Activated CD4-positive, CD25-positive, alpha-beta regulatory T cell treated with anti-CD3 and anti-CD28 coated beads, Interleukin-2, amount 50 U/mL, for 24 hours (primary cell): ENCODE measurements around the gene TMEM213.
A peak's percentile ranks its signal among the peaks of the same experiment; 100 is the strongest.
"Not testable (repeated sequence)": the region's sequence is repeated elsewhere in the genome, so short reads cannot be mapped to it uniquely, and the experiment has no call there.

Source experiments
- ATAC-seq, 2 donors: fragments of 150-1000 bp; cut with Tn5 transposase; one replicate each; pipeline ENCODE4 v1.10.0; 2021; ENCODE audit warnings: mild to moderate bottlenecking in 1 of 2, moderate library complexity in 1 of 2

Gene TMEM213

GRCh38 chr7:138797715-138798320 lies at the start of gene TMEM213, which contains the start of gene ATP6V0A4:
Gene TMEM213 (plus strand): TSS chr7:138797994. CDS start chr7:138798105, 111 bp downstream.
Gene ATP6V0A4 (minus strand): TSS chr7:138798196. CDS start chr7:138771247, 26,949 bp downstream.
- ATAC-seq, result no peak

DNA sequence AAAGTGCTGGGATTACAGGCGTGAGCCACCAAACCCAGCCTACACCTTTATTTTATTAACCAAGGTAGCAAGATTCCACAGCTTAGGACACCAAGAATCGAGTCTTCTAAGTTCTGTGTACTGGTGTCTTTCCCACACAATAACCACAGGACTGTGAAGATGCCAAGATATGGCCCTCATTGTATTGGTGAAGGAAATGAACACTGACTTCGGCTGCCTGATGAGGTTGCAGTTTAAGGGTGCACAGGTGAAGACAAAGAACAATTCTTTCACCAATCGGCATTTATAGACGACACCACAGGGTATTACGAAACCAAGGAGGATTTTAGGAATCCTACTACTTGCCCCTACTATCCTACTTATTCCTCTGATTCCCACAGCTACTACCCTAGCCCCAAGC lies 49.1 kb upstream of the TMEM213 start:
- no peak for ATAC-seq

DNA sequence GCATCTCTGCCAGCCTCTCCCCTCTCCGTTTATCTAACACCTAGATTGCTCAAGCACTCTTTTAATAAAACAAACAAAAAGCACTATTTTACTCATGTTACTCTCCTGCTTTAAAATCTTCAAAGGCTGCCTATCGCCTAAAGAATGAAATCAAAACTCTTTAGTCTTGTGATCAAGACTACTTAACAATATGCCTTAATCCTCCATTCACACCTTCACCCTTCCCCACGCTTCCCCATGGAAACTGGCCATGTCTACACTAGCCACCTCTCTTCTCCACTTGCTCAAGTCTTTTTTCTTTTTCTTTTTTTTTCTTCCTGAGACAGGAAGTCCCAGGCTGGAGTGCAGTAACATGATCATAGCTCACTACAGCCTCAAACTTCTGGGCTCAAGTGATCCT lies 47.8 kb upstream of the TMEM213 start:
- ATAC-seq, result no peak

DNA sequence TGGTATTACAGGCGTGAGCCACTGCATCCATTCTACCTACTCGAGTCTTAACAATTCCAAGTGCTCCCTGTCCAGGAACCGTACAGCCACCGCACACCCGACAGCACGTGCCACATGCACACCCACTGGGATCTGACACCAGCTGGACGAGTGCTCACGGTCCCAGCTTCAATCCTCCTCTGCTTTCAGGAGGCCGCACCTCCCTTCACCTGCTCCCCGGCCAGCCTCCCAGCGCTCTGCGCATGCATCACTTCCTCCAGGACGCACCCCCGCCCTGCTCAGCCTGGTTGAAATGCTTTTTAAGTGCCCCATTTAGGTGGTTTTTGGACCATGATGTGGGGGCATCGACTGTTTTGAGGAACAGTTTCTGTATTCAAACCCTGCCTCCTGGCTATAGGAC lies 47.3 kb upstream of the TMEM213 start:
- ATAC-seq, result no peak

DNA sequence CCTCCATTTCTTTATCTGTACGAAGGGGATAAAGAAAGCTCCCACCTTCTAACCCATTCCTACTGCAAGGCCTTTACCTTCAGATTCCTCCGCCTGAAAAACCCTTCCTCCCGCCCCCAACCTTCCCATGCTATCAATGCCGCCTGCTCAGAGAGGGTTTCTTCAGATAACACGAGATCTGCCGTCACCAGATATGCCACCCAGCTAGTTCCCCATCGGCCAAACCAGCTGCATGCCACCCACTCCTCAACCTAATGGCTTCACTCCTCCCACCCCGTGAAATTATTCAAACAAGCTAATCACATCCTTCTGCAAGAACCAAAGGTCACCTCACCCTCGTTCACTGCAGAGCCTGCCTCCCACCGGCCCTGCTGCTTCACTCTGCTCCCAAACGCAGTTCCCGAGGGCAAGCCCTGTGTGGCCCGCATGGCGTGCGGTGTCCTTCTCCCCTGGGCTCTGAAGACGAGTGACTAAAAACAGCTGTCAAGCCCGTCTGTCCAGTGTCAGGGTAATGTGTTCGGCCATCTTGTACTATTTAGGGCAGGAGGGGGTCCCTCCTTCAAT lies 46.8 kb upstream of the TMEM213 start:
- ATAC-seq, result no peak

- ATAC-seq, result peak; percentile 95 to 97
Measured at GRCh38 chr7:138752518-138753149, 45.2 kb upstream of the TMEM213 start.

GRCh38 chr7:138753150-138753518 lies 44.7 kb upstream of the TMEM213 start:
- no peak for ATAC-seq

GRCh38 chr7:138753610-138754009 lies 44.2 kb upstream of the TMEM213 start:
- no peak for ATAC-seq

GRCh38 chr7:138755331-138755747 lies 42.5 kb upstream of the TMEM213 start:
- ATAC-seq, result no peak

DNA sequence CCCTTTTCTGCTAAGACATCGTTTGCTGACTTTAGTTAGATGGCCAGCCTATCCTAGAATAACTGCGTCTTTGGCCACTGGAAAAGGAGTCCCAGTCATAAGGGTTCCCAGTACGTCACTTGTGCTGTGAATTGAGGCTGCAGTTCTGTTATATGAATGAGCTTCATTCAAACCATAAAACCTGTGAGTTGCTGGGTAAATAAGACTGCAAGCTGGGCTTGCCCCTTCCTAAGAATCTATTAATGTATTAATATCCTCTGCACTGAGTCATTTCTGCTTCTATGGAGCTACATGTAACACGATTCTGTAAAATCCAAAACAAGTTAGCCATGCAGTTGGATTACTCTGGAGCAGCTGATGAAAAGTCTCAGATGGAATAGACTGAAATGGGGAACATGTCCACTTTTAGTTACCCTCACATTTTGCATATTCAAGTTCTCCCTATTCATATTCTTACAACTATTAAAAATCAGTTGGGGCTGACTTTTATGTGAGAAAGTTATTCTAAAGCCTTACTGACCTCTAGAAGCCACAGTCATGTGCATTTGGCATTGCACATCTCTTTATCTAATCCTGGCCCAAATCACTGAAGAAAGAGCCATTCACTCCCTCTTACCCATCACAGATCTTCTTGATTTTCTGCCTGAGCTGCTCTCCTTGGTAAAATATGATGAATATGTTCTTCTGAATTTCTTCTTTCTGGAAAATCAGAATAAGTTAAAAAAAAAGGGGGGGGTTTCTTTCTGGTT lies 41.8 kb upstream of the TMEM213 start:
- no peak for ATAC-seq

- ATAC-seq, result no peak
Measured at GRCh38 chr7:138756591-138757242, 41.1 kb upstream of the TMEM213 start.

DNA sequence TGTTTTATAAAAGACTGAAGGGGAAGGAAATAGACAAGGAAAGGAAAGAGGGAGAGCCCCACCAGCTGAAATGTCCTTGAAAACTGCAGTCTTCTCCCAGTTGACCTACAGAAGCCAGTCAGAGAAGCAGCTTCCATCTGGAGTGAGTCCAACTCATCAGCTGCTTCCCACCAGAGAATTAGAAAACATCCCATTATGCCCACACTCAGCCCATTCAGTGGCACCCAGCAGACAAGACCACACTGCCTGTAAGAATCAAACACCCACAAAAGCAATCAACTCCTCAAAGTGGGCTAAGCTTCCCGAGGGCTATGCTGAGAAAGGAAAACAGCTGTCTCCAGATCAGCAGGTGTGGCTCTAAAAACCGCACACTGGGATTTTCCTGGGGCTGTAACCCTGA lies 29.6 kb upstream of the TMEM213 start:
- no peak for ATAC-seq

DNA sequence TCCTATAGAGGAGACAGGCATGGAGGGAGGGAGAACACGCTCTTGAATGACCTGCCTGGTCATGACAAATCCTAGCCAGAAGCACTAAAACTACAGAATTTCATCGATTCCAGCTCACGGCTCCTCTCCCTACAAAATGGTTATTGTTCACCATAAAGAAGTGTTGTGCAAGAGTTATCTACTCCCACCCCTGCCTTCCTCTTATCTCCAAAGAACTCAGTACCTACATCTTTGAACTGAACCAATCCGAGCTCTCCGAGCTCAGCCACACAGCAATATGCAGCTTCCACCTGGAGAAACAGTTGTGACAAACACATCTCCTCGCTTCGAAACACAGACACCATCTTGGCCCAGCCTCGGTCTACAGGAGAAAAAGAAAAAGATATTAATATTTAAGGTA lies 26.9 kb upstream of the TMEM213 start:
- ATAC-seq, result no peak

DNA sequence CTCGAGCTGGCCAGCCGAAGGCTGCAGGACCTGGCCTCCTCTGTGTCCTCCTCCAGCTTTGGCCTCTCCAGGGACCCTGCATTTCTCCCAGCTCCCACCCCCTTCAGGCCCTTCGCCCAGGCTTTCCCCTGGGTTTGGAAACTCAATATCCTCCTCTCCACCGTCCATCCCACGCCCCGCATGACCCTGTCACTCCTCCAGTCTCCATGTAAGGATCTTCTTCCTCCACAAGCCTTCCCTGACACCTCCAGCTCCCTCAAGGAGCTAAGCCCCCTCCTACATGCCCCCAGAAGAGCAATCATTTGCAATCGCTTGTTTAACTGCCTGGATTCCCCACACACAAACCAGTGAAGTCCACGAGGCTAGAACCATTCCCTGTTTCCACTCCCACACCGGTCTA lies 24.6 kb upstream of the TMEM213 start:
- ATAC-seq, result no peak

GRCh38 chr7:138773817-138774216 lies 24.0 kb upstream of the TMEM213 start:
- no peak for ATAC-seq

DNA sequence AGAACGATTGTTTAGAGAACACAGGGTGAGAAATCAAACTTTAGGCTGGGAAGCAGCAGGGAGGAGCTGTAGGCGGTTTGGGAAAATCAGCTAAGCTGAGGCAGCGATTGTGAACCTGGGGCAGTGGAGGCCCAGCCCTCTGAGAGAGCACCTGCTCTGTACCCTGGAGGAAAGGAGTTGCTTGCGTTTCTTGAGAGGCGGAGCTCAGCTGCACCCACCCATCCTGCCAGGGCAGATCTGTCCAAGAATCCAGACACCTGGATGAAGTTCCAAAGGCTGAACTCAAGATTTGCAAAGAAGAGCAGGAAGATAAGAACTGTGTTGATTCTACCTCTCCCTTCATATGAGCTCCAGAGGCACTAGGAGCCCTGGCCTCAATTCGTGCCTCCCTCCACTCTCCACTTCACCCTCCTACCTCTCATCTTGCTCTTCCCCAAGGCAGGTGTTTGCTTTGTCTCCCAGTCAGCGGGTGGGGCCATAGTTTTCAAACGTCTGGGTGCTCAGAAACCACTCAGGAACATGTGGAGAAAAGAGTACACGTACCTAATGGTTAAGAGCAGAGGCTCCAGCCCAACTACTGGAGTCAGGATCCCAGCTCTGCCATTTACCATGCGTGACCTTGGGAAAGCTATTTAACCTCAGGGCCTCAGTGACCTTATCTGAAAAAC lies 21.5 kb upstream of the TMEM213 start:
- ATAC-seq, result no peak

DNA sequence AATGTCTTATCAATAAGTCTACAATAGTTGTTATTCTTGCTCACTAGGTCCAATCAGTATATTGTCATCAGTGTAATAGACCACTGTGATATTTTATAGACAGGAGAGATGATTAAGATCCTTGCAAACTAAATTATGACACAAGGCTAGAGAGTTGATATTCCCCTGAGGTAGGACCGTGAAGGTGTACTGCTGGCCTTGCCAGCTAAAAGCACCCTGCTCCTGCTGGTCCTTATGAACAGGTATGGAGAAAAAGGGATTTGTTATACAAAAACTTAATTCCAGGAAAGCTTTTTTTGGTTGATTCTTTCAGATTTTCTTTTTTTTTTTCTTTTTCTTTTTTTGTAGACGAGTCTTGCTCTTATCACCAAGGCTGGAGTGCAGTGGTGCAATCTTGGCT lies 16.8 kb upstream of the TMEM213 start:
- ATAC-seq, result no peak

DNA sequence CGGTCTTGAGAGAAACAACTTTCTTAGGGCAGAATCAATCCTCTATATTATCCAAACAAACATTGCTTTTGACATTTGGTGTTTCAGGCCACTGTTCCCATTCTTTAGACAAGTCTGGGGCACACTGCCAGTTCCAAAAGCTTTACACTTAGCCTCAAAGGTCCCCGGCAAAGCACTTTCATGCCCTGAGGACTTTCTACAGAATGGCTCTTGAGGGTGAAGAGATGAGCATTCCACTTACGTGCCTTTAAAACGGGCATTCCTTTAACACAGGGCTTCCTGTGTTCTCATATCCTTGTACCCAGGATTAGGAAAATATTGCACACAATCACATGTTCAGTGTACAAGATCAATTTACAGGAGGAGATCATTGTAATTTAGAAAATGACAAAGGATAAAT lies 13.1 kb upstream of the TMEM213 start:
- no peak for ATAC-seq

DNA sequence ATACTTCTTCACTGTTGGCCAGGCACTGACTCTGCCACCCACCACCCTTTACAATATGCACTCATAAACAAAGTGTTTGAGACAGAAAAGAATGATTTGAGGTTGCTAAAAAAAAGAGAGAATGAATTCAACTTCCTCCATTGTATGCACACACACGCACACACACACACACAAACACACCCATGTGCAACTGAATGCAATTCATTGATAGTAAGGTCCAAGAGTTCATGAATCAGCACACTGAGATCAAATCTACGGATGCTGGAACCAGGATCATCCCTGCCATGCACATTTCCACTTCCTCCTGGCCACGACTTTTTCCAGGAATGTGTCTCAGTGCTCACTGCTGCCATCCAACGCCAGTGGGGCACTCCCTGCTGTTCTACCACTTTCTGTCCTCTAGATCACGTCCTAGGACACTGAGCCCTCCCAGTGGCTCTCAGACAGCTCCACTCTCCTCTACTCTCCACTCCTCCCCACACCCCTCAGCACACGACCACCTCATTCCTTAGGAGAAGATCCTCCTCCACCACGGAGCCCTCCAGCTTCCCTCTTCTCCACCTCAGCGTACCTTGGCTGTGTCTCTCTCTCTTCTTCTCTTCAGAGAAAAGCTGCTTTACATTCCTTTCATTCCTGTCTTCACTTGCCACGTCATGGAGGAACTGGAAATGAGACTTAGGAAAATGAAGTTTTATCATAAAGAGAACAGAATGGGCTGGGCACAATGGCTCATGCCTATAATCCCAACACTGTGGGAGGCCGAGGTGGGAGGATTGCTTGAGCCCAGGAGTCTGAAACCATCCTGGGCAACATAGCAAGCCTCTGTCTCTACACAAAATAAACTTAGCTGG lies 12.0 kb upstream of the TMEM213 start:
- no peak for ATAC-seq

- no peak for ATAC-seq
Measured at GRCh38 chr7:138796038-138796615, 1.7 kb upstream of the TMEM213 start.

GRCh38 chr7:138797046-138797445 lies 748 bp upstream of the TMEM213 start:
- not testable (repeated sequence) for ATAC-seq
